GM19025 (cell line): ENCODE measurements around the gene EMC7.
"Not testable (repeated sequence)": the region's sequence is repeated elsewhere in the genome, so short reads cannot be mapped to it uniquely, and the experiment has no call there.

Experiments used
- ATAC-seq: cut with Tn5 transposase; IDR thresholded peaks from one replicate; pipeline ENCODE4 v1.9.1; 2021; ENCODE audit warnings: mild to moderate bottlenecking, low read depth, moderate library complexity; ENCODE audit not compliant: unreplicated experiment

EMC7 gene

GRCh38 chr15:34099914-34100313, 1.7 kb downstream of the EMC7 start:
- ATAC-seq = no peak

GRCh38 chr15:34085746-34086145, 15.9 kb downstream of the EMC7 start:
- no peak for ATAC-seq

- no peak for ATAC-seq
Observed at GRCh38 chr15:34084086-34084485, 17.6 kb downstream of the EMC7 start.

GRCh38 chr15:34079904-34080303, 21.8 kb downstream of the EMC7 start:
- ATAC-seq = no peak

GRCh38 chr15:34078900-34079299, 22.8 kb downstream of the EMC7 start:
- no peak for ATAC-seq

- ATAC-seq = no peak
Observed at GRCh38 chr15:34076785-34077184, 24.9 kb downstream of the EMC7 start.

- ATAC-seq = no peak
Observed at GRCh38 chr15:34070003-34070402, 31.7 kb downstream of the EMC7 start.

- ATAC-seq = no peak
Observed at GRCh38 chr15:34065941-34066340, 35.7 kb downstream of the EMC7 start.

- no peak for ATAC-seq
Observed at GRCh38 chr15:34065261-34065660, 36.4 kb downstream of the EMC7 start.

- ATAC-seq = no peak
Observed at GRCh38 chr15:34064438-34064837, 37.2 kb downstream of the EMC7 start.

- no peak for ATAC-seq
Observed at GRCh38 chr15:34059946-34060345, 41.7 kb downstream of the EMC7 start.

- ATAC-seq = no peak
Observed at GRCh38 chr15:34059476-34059875, 42.2 kb downstream of the EMC7 start.

- no peak for ATAC-seq
Observed at GRCh38 chr15:34056911-34057310, 44.8 kb downstream of the EMC7 start.

- ATAC-seq = no peak
Observed at GRCh38 chr15:34055868-34056595, 45.6 kb downstream of the EMC7 start.

GRCh38 chr15:34054081-34054707, 47.5 kb downstream of the EMC7 start:
- ATAC-seq = no peak

- not testable (repeated sequence) for ATAC-seq
Observed at GRCh38 chr15:34050385-34050784, 51.3 kb downstream of the EMC7 start.

- ATAC-seq = no peak
Observed at GRCh38 chr15:34049112-34049511, 52.5 kb downstream of the EMC7 start.

GRCh38 chr15:34047893-34048775, 53.5 kb downstream of the EMC7 start:
- no peak for ATAC-seq

GRCh38 chr15:34046471-34047145, 55.1 kb downstream of the EMC7 start:
- ATAC-seq = no peak

- ATAC-seq = no peak
Observed at GRCh38 chr15:34043813-34044212, 57.8 kb downstream of the EMC7 start.

GRCh38 chr15:34043391-34043790, 58.3 kb downstream of the EMC7 start:
- ATAC-seq = no peak
